ENCODE data around the gene TNFSF12. TPM values are rescaled to one million over a fixed set of nuclear protein-coding genes. Genes with fewer than 3 reads are reported as not detected.

Gene TNFSF12
- total RNA-seq, 1 experiment from 2014 or later = 7.1 TPM

- no peak overlapping the region for H3K9ac ChIP-seq (ENCODE audit: extremely low read depth, insufficient read length, low read length)
- H3K4me1 ChIP-seq (ENCODE audit: insufficient read depth, low read length) = no peaks in the 10 kb centered on the region
- no peaks in the 10 kb centered on the region for H3K27me3 Mint-ChIP-seq (ENCODE audit: low read depth)
- H2BK120ac ChIP-seq (ENCODE audit: low read depth, low read length, poor library complexity, severe bottlenecking) = no peak overlapping the region
- H3K18ac ChIP-seq (ENCODE audit: insufficient read length, low read depth, low read length) = no peak overlapping the region
- no peak overlapping the region for H2BK5ac ChIP-seq (ENCODE audit: insufficient read length, low read length)
- H3K79me2 ChIP-seq (ENCODE audit: insufficient read depth, low read length) = peaks cover 8% of the 10 kb centered on the region; the same call in 1 of the 2 replicates
- H3T11ph ChIP-seq (ENCODE audit: low read length) = no peak overlapping the region
- H3K4me1 Mint-ChIP-seq = peaks cover 31 to 35% of the 10 kb centered on the region in 2 experiments
- peak overlapping the region; percentile 90 to 91 for H3K4me3 Mint-ChIP-seq
- H2BK20ac ChIP-seq (ENCODE audit: low read depth, low read length, poor library complexity, severe bottlenecking) = no peak overlapping the region
- no peak overlapping the region for H4K91ac ChIP-seq (ENCODE audit: insufficient read length, low read depth, low read length)
- H2BK15ac ChIP-seq (ENCODE audit: low read depth, low read length) = no peak overlapping the region
- no peak overlapping the region for H3K23ac ChIP-seq (ENCODE audit: insufficient read length, low read depth, low read length)
- no peaks in the 10 kb centered on the region for H4K20me1 ChIP-seq (ENCODE audit: control insufficient read depth, insufficient read depth, insufficient read length)
- no peak overlapping the region for H3K27ac ChIP-seq (ENCODE audit: insufficient read length, low read depth, low read length)
- peaks cover 15% of the 10 kb centered on the region for H3K79me1 ChIP-seq (ENCODE audit: insufficient read depth, low read depth, low read length, poor library complexity, severe bottlenecking)
- peak overlapping the region in 1 of 3 experiments; percentile 82; a peak in 1 of 7 replicates for H3K27ac Mint-ChIP-seq
- H4K8ac ChIP-seq (replicated peaks; ENCODE audit: insufficient read length, low read depth, low read length) = no peak overlapping the region
- no peaks in the 10 kb centered on the region for H3K9me3 Mint-ChIP-seq
- no peak overlapping the region for H2AK5ac ChIP-seq (ENCODE audit: insufficient read length, low read length)
- peak overlapping the region; percentile 82 for H3K4me2 ChIP-seq (ENCODE audit: insufficient read depth, insufficient read length, low read length)
- no peak overlapping the region for H4K5ac ChIP-seq (ENCODE audit: insufficient read length, low read depth, low read length)
- H3K56ac ChIP-seq (ENCODE audit: insufficient read length, low read depth, low read length) = no peak overlapping the region
- DNase-seq = no peak
- no peaks in the 10 kb centered on the region for H3K27me3 ChIP-seq (ENCODE audit: insufficient read depth, low read length)
- no peak overlapping the region for H3K14ac ChIP-seq (ENCODE audit: insufficient read depth, low read length)
- no peaks in the 10 kb centered on the region for H3K9me3 ChIP-seq (ENCODE audit: control insufficient read depth, low read depth, low read length)
- H3K23me2 ChIP-seq (ENCODE audit: insufficient read length, low read depth, low read length, poor library complexity, severe bottlenecking) = peaks cover 6% of the 10 kb centered on the region
- H3K4ac ChIP-seq (ENCODE audit: low read depth, low read length) = no peak overlapping the region
- TF ChIP-seq CTCF (conservative IDR thresholded peaks at IDR 0.05) = no peak
- H3K36me3 Mint-ChIP-seq (ENCODE audit: insufficient read depth in 1 of 3, low read depth in 3 of 3) = peaks cover 19 to 47% (median 45%) of the 10 kb centered on the region in 3 experiments; a peak in 6 of 7 replicates
- WGBS (ENCODE audit: extremely low coverage, insufficient read length, low lambda C conversion rate) = no CpG with 5 or more reads among the region's 30 CpGs
- no peak overlapping the region for H2BK12ac ChIP-seq (ENCODE audit: insufficient read length, low read depth, low read length)
- no peak overlapping the region for H2AFZ ChIP-seq (ENCODE audit: low read length)
Measured at GRCh38 chr17:7563115-7563869, 14.4 kb downstream of the TNFSF12 start.

Data from H9 (cell line).